A549 (cell line): ENCODE measurements around the gene HCN3. TPM values are rescaled to one million over a fixed set of nuclear protein-coding genes. Genes with fewer than 3 reads are reported as not detected.

Experiments
- ATAC-seq, 2 experiments: fragments of 200-7000 bp in 1 of 2; fragments of >200 bp in 1 of 2; cut with Nextera tagmentation in 1 of 2; cut with Tn5 transposase in 1 of 2; 3 replicates each; pipeline versions ENCODE4 v1.8.0 to v1.9.1; 2018 to 2020; ENCODE audit warnings: mild to moderate bottlenecking in 1 of 2, moderate library complexity in 1 of 2
- CTCF ChIA-PET: fragments of 300-600 bp; sonication (Branson Sonifier 250); formaldehyde crosslinking; extraction: SDS; loops from one replicate; lab custom pipeline; 2021; ENCODE audit warnings: antibody characterized with exemption, inconsistent platforms; lab: Yijun Ruan, JAX
- POLR2A ChIA-PET: fragments of 350-600 bp; formaldehyde crosslinking; extraction: SDS; loops from one replicate; lab custom pipeline; 2021; ENCODE audit warnings: antibody characterized with exemption, inconsistent platforms; lab: Yijun Ruan, JAX
- DNase-seq, 2 experiments: peaks; one replicate each; pipeline versions ENCODE4 v3.0.0 to v3.0.0-alpha.2; 2011 to 2016; ENCODE audit warnings: low read depth in 1 of 2, low spot score in 1 of 2
- FAIRE-seq: peaks from 2 replicates; lab custom pipeline; 2011; peaks lifted over from hg19 to GRCh38; lab: Jason Lieb, UNC
- H3K27ac ChIP-seq, 2 experiments: fragments of >200 bp; sonication (Bioruptor Twin); formaldehyde crosslinking; 3 replicates each; pipeline ENCODE4 v1.5.1; 2016 to 2017
- H3K4me1 ChIP-seq: fragments of >200 bp; sonication (Bioruptor Twin); formaldehyde crosslinking; 3 replicates; pipeline ENCODE4 v1.6.1; 2016
- H3K4me2 ChIP-seq: fragments of >200 bp; sonication (Bioruptor Twin); formaldehyde crosslinking; 3 replicates; pipeline ENCODE4 v1.6.1; 2016
- H3K4me3 ChIP-seq: fragments of >200 bp; sonication (Bioruptor Twin); formaldehyde crosslinking; 3 replicates; pipeline ENCODE4 v1.5.1; 2016
- H3K9me3 ChIP-seq: fragments of >200 bp; sonication (Bioruptor Twin); formaldehyde crosslinking; 3 replicates; pipeline ENCODE4 v1.6.1; 2016
- ATOH8 ChIP-seq: fragments of 250-450 bp; sonication (Bioruptor Pico); IDR thresholded peaks from 2 replicates; pipeline ENCODE4 v1.5.0; 2020; ENCODE audit warnings: low read depth, mild to moderate bottlenecking, moderate library complexity
- CBX8 ChIP-seq: fragments of 200-600 bp; sonication (generic); IDR thresholded peaks from 2 replicates; pipeline ENCODE4 v1.6.1; 2016
- CEBPB ChIP-seq, 2 experiments: fragments of >200 bp in 1 of 2; sonication (Bioruptor Twin) in 1 of 2; formaldehyde crosslinking in 1 of 2; IDR thresholded peaks; 2 replicates each; pipeline ENCODE4 v1.6.1; 2012 to 2016
- EHF ChIP-seq: fragments of 250-450 bp; sonication (Bioruptor Pico); IDR thresholded peaks from 2 replicates; pipeline ENCODE4 v1.5.0; 2020; ENCODE audit warnings: mild to moderate bottlenecking
- EHMT2 ChIP-seq: fragments of 200-600 bp; sonication (generic); IDR thresholded peaks from 2 replicates; pipeline ENCODE4 v1.6.1; 2016; ENCODE audit warnings: antibody characterized with exemption, low read depth, mild to moderate bottlenecking, moderate library complexity
- EP300 ChIP-seq, 2 experiments: fragments of >200 bp; sonication (Bioruptor Twin); formaldehyde crosslinking; IDR thresholded peaks; 2 replicates in 1 of 2; 3 replicates in 1 of 2; pipeline ENCODE4 v1.6.1; 2016 to 2017
- FOSB ChIP-seq: fragments of 250-450 bp; sonication (Bioruptor Pico); IDR thresholded peaks from 2 replicates; pipeline ENCODE4 v1.5.0; 2020; ENCODE audit warnings: mild to moderate bottlenecking, moderate library complexity
- FOXS1 ChIP-seq: fragments of 250-450 bp; sonication (Bioruptor Pico); IDR thresholded peaks from 2 replicates; pipeline ENCODE4 v1.5.0; 2020; ENCODE audit warnings: mild to moderate bottlenecking, moderate library complexity
- HDAC2 ChIP-seq: fragments of 200-600 bp; sonication (generic); IDR thresholded peaks from 2 replicates; pipeline ENCODE4 v1.6.1; 2016
- HES2 ChIP-seq: fragments of >200 bp; sonication (Bioruptor Twin); formaldehyde crosslinking; IDR thresholded peaks from 2 replicates; pipeline ENCODE4 v1.6.1; 2016
- HMGXB4 ChIP-seq: fragments of 250-450 bp; sonication (Bioruptor Pico); IDR thresholded peaks from 2 replicates; pipeline ENCODE4 v1.5.0; 2021; ENCODE audit warnings: mild to moderate bottlenecking, moderate library complexity, borderline replicate concordance
- HOXA7 ChIP-seq: fragments of 250-450 bp; sonication (Bioruptor Pico); IDR thresholded peaks from 2 replicates; pipeline ENCODE4 v1.5.0; 2020; ENCODE audit warnings: mild to moderate bottlenecking, moderate library complexity
- HOXB13 ChIP-seq: fragments of 250-450 bp; sonication (Bioruptor Pico); IDR thresholded peaks from 2 replicates; pipeline ENCODE4 v1.5.0; 2020; ENCODE audit warnings: low read depth, mild to moderate bottlenecking, moderate library complexity
- JUN ChIP-seq, 2 experiments: fragments of >200 bp; sonication (Bioruptor Twin); formaldehyde crosslinking; IDR thresholded peaks; 2 replicates in 1 of 2; 3 replicates in 1 of 2; pipeline ENCODE4 v1.6.1; 2016 to 2017
- KDM1A ChIP-seq: fragments of 200-600 bp; sonication (generic); IDR thresholded peaks from 2 replicates; pipeline ENCODE4 v1.6.1; 2016; ENCODE audit warnings: low read depth, mild to moderate bottlenecking
- MAX ChIP-seq: IDR thresholded peaks from 2 replicates; pipeline ENCODE4 v1.6.1; 2012
- POLR2A ChIP-seq: IDR thresholded peaks from 2 replicates; pipeline ENCODE4 v1.6.1; 2012; ENCODE audit warnings: mild to moderate bottlenecking, low read length
- RCOR1 ChIP-seq: fragments of 150-350 bp; IDR thresholded peaks from 2 replicates; pipeline ENCODE4 v1.6.1; 2014; ENCODE audit warnings: antibody characterized with exemption, low read length, low read depth
- RNF2 ChIP-seq: fragments of 200-600 bp; sonication (generic); IDR thresholded peaks from 2 replicates; pipeline ENCODE4 v1.6.1; 2016; ENCODE audit warnings: low read depth, mild to moderate bottlenecking, antibody characterized with exemption, moderate library complexity, borderline replicate concordance
- SREBF2 ChIP-seq: fragments of 450-650 bp; IDR thresholded peaks from 2 replicates; pipeline ENCODE4 v1.6.1; 2014; ENCODE audit warnings: mild to moderate bottlenecking, moderate library complexity
- USF2 ChIP-seq: fragments of 450-650 bp; IDR thresholded peaks from 2 replicates; pipeline ENCODE4 v1.6.1; 2014; ENCODE audit warnings: antibody characterized with exemption
- ZFP36 ChIP-seq: fragments of 450-650 bp; IDR thresholded peaks from 2 replicates; pipeline ENCODE4 v1.6.1; 2014; ENCODE audit warnings: borderline replicate concordance; ENCODE audit not compliant: partially characterized antibody
- ZSCAN20 ChIP-seq: fragments of 250-450 bp; sonication (Bioruptor Pico); IDR thresholded peaks from 2 replicates; pipeline ENCODE4 v1.8.0; 2022; ENCODE audit warnings: mild to moderate bottlenecking, moderate library complexity
- WGBS: methylation state at CpG from one replicate; pipeline ENCODE4 v1.1.6; 2017; ENCODE audit errors: missing lambda C conversion rate; 5-methylcytosine and 5-hydroxymethylcytosine counted together
- polyA plus RNA-seq, 4 experiments: library from polyadenylated mRNA; depleted of rRNA in 3 of 4; stranded (reverse); fragments of >200 nt; fragmentation: RNase III in 1 of 4; extraction: RNeasy Plus Mini Kit Qiagen cat#74134 plus additional on column Dnase treatment in 1 of 4; gene quantifications; 2 replicates in 3 of 4; 3 replicates in 1 of 4; pipeline ENCODE4 v1.2.3, GENCODE V29; 2011 to 2017

The HCN3 gene
- polyA plus RNA-seq, 2 of the 4 experiments (the other 2 are of a cell fraction), result 4.1 to 8.1 TPM

GRCh38 chr1:155254714-155255242, 22.5 kb upstream of the HCN3 start:
- no peak for FAIRE-seq
- peak; percentile 9 to 31; a peak in 4 of 6 replicates for ATAC-seq
- H3K27ac ChIP-seq, result peak overlapping the region; percentile 92 to 97

GRCh38 chr1:155255243-155256007, 21.8 kb upstream of the HCN3 start, which contains the start of gene ENTREP3:
Gene ENTREP3, minus strand, starts transcription at chr1:155255483. Its CDS starts 606 bp downstream, at chr1:155254877.
- ChIA-PET CTCF (interaction anchor here (0.8 to 2.2 kb wide), 8 partner anchors 9 to 68 kb away, joined by 3 to 7 read pairs (median 4); partner anchors contain the start of genes FDPS and HCN3), POLR2A (interaction anchor here (0.5 to 1.0 kb wide), 3 partner anchors 10 to 68 kb away, joined by 3 read pairs; no protein-coding TSS in a partner anchor)
- peak within 1 kb of the TSS; percentile 92 to 97 for H3K27ac ChIP-seq
- H3K4me1 ChIP-seq, result peaks cover 18% of the 10 kb centered on the region
- ATAC-seq, result peak; percentile 76 to 85
- 11% methylated on average over 43 of the region's 54 CpGs for WGBS
- TF ChIP-seq JUN (IDR thresholded peaks at IDR 0.05) (peak; percentile 57 to 66; a peak in 2 of 5 replicates), MAX (peak; percentile 59), POLR2A (peak; percentile 63), FOXS1 (CRISPR knock-in tag) (no peak)
- TF ChIP-seq, all 56 proteins: peak for 3
- DNase-seq (peak; percentile 77 to 91), FAIRE-seq (no peak)
- Histone ChIP-seq H3K9me3 (no peaks in the 10 kb centered on the region), H3K4me2 (peak within 1 kb of the TSS; percentile 88), H3K4me3 (peak within 1 kb of the TSS; percentile 76)

More at GRCh38 chr1:155254714-155255242, 22.5 kb upstream of the HCN3 start:
- ChIA-PET POLR2A (interaction anchor here (0.7 to 1.0 kb wide), 2 partner anchors 11 to 69 kb away, joined by 3 read pairs; no protein-coding TSS in a partner anchor), CTCF (interaction anchor here (1.0 to 10.4 kb wide), 5 partner anchors 9 to 69 kb away, joined by 3 to 326 read pairs (median 6); partner anchors contain the start of genes CLK2, FDPS and SCAMP3)
- Histone ChIP-seq H3K4me2 (peak overlapping the region; percentile 88), H3K9me3 (no peaks in the 10 kb centered on the region), H3K4me1 (peaks cover 21% of the 10 kb centered on the region), H3K4me3 (peak overlapping the region; percentile 76)
- no peak for TF ChIP-seq USF2
- TF ChIP-seq CBX8, result no peak
- no peak for TF ChIP-seq HMGXB4 (CRISPR knock-in tag)
- TF ChIP-seq HES2, result no peak
- TF ChIP-seq CEBPB (IDR thresholded peaks at IDR 0.05), result no peak
- TF ChIP-seq KDM1A, result no peak
- no peak for TF ChIP-seq ZFP36
- TF ChIP-seq RNF2, result no peak
- no peak for TF ChIP-seq HOXA7
- no peak for DNase-seq
- 10% methylated on average over 10 of the region's 35 CpGs for WGBS

- DNase-seq, result no peak
- Histone ChIP-seq H3K9me3 (no peaks in the 10 kb centered on the region), H3K4me3 (peak overlapping the region; percentile 76), H3K27ac (peak overlapping the region in 1 of 2 experiments; percentile 97; a peak in 4 of 6 replicates), H3K4me1 (peaks cover 25% of the 10 kb centered on the region), H3K4me2 (peak overlapping the region; percentile 88)
- ChIA-PET POLR2A (interaction anchor here (0.6 kb wide), 1 partner anchor 17 kb away, joined by 3 read pairs; the partner anchor contains the start of gene CLK2), CTCF (interaction anchor here (0.6 to 2.2 kb wide), 11 partner anchors 8 to 1487 kb away, joined by 3 to 7 read pairs (median 4); partner anchors contain the start of genes CLK2 and HCN3)
- TF ChIP-seq EP300 (IDR thresholded peaks at IDR 0.05) (no peak), POLR2A (no peak), SREBF2 (no peak), EHMT2 (no peak), RCOR1 (no peak), HDAC2 (no peak), CEBPB (IDR thresholded peaks at IDR 0.05) (no peak), FOSB (no peak), MAX (no peak), EHF (CRISPR knock-in tag) (no peak), HOXB13 (CRISPR knock-in tag) (no peak), ATOH8 (CRISPR knock-in tag) (no peak), ZSCAN20 (no peak)
- peak in 1 of 2 experiments; percentile 5; a peak in 3 of 6 replicates for ATAC-seq
- no peak for FAIRE-seq
- WGBS, result 92% methylated on average over 20 of the region's 20 CpGs
Measured at GRCh38 chr1:155256058-155256852, 21.0 kb upstream of the HCN3 start.
